Activated CD4-positive, CD25-positive, alpha-beta regulatory T cell (primary cell): ENCODE measurements around the gene PTK6.
A peak's percentile ranks its signal among the peaks of the same experiment; 100 is the strongest.

Experiments
- DNase-seq, 4 experiments: peaks; one replicate each; lab custom pipeline; 2025; lab: John Stamatoyannopoulos, UW

The PTK6 gene

GRCh38 chr20:63557481-63557891 is 20.3 kb upstream of the PTK6 start:
- DNase-seq: no peak

GRCh38 chr20:63556873-63557478 is 19.8 kb upstream of the PTK6 start:
- no peak for DNase-seq

GRCh38 chr20:63555661-63556381 is 18.6 kb upstream of the PTK6 start:
- DNase-seq: no peak

DNA sequence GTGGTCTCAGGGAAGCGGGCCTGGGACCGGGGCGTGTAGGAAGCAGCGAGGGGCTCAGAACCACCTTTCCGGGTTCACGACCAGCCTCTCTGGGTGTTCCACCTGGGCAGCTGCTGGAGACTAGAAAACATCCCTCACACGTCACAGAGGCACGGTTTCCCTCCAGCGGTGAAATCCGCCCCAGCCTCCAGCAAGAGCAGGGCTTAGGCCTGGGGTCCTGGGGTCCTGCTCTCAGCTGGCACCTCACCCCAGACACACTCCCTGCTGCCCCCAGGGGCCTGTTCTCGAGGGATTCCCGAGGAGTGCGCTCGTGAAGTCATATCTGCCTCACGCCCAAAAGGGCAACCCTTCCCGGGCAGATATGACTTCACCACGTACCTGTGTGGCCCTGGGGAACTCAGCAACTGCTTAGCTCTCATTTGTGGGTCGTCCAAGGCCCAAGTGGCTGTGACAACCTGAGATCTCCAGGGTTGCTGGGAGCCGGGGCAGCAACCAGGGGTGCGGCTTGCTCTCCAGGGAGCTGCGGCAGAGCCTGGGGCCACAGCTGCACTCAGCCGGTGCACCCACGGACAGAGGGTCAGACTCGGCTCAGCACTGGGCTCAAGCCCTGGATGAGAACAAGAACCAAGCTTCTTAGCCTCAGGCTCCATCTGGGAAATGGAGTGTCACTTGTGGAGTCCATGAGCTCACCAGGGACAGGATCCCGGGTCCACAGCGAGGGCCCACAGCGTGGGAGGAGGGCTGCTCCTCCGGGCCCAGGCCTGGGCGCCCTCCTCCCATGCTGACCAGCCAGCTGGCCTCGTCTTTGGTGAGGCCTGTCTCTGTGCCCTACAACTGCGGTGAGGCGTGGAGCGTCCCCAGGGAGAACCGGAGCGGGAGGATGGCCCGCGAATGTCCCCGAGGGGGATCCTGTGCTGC is 17.4 kb upstream of the PTK6 start:
- no peak for DNase-seq

- peak in 1 of 4 experiments; percentile 32 for DNase-seq
Measured at GRCh38 chr20:63553933-63554290, 16.7 kb upstream of the PTK6 start, which contains the start of gene FNDC11. Gene FNDC11 (plus strand): TSS chr20:63554159. CDS start chr20:63555664, 1,505 bp downstream.

- peak; percentile 79 to 85 (median 82) for DNase-seq
Measured at GRCh38 chr20:63553251-63553932, 16.2 kb upstream of the PTK6 start.

DNA sequence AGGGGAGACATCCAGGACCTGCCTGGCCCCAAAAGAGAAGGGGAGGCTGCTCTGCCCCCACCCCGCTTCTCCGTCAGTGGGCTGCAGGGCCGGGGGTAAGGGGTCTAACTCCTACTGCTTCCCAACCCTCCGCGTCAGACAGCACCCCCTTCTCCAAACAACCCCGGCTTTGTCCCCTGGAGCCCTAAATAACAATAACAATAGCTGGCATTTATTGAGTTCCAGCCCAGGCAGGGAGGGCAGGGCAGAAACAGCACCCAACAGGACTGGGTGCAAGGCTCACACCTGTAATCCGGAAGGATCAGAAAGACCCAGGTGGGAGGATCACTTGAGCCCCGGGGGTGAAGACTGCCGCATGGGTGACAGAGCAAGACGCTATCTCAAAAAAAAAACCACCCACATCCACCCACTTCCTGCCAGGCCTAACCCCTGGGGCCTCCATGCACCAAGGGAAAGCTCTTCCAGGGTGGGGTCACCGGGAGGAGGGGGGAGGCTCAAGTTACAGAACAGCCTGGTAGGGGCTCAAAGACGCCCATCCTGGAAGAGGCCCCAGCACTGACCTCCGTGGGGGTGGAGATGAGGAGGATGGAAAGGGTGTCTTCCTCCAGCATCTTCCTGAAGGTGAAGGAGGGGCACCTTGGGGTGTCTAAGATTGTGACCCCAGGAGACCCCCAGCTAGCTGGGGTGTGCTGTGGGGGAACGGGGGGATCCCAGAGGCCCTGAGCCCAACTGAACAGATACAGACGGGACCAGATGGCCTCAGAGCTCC is 15.5 kb upstream of the PTK6 start:
- peak in 1 of 4 experiments; percentile 51 for DNase-seq

GRCh38 chr20:63551068-63551467 is 13.9 kb upstream of the PTK6 start:
- DNase-seq: no peak

- DNase-seq: no peak
Measured at GRCh38 chr20:63549679-63550282, 12.6 kb upstream of the PTK6 start.

DNA sequence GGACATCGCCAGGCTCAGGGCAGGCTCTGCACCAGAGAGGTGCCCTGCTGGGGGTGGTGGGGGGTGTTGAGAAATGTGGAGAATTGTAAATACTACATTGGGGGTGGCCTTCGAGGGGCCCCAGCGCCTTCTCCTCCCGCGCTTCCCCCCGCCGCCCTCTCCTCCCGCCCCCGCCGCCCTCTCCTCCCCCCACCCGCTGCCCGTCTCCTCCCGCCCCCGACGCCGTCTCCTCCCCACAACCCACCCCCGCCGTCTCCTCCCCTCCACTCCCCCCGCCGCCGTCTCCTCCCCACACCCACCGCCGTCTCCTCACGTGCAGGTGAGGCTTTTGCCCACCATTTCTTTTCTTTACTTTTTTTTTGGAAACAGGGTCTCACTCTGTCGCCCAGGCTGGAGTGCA is 11.8 kb upstream of the PTK6 start:
- DNase-seq: no peak

DNA sequence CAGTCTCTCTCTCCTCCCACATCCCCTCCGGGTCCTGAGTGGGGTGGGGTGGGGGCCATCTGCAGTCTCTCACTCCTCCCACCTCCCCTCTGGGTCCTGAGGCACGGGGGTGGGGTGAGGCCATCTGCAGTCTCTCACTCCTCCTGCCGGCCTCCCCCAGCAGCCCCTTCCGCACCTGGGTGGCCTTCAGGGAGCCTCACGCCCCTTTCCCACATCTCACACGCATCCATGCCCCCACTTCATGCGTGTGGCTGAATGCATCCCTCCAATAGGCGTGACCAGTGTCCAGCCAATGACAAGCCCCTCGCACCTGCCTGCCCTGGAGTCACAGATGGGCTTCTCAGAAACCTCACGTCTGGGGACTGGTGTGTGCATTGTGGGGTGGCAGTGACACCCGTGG is 11.4 kb upstream of the PTK6 start:
- no peak for DNase-seq

DNA sequence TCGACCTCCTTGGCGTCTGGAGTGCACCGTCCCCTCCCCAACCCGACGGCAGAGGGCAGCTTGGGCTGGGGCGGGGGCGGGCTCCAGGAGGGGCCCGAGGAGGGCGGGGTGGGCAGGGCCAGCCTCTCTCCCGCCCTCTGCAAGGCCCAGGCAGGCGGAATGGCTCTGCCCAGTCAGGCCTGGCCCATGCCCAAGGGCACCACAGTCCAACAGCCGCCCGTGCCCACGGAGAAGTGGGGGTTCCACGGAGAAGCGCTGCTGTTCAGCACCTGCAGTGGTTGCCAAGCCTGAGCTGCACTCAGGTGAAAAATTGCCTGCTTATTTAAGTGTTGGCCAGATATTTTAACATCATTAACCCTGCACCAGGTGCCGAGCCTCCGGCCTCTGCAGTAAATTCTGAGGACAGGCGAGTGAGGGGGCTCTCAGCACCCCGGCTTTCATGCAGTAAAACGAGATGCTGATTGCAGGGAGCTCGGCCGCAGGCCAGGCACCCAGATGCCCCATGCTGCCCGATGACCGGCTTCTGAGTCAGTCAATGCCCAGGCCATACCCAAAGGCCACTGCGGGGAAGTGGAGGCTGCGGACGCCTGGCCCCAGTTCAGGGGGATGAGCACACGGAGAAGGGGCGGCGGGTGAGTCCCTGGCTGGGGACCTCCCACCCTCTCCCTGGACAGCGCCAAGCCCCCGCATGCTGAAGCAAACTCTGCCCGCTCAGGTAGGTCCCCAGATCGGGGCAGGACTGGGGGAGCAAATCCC is 10.7 kb upstream of the PTK6 start, which contains the start of gene SRMS:
SRMS (minus strand) TSS at position 25 of the 756 bp plus-strand sequence. CDS start 286 bp downstream, outside the sequence.
- DNase-seq: no peak

GRCh38 chr20:63546956-63547724 is 10.0 kb upstream of the PTK6 start:
- DNase-seq: no peak

DNA sequence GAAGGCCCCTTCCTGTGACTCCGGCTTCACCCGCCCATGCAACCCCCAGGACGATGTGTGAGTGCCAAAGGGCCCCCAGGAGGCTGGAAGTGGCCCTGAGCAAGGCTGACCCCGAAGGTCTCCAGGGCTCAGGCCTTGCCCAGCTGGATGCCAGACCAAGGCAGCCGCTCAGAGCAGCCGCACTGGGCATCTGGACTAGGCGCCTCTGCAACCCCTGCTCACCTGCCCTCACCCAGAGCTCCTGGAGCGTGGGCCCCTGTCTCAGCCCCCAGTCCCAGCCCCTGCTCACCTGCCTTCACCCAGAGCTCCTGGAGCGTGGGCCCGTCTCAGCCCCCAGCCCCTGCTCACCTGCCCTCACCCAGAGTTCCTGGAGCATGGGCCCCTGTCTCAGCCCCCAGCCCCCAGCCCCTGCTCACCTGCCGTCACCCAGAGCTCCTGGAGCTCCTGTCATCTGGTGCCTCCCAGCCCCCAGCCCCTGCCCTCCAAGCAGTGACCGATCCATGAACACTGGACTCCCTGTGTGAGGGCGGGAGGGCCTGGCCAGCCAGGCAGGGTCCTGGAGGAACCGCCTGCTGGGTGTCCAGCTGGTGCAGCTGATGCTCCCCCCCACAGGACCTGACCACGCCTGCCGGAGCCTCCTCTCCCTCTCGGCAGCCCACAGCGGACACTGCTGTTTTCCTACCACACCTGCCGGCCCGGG is 9.2 kb upstream of the PTK6 start:
- DNase-seq: no peak

- no peak for DNase-seq
Measured at GRCh38 chr20:63545814-63546213, 8.6 kb upstream of the PTK6 start.

DNA sequence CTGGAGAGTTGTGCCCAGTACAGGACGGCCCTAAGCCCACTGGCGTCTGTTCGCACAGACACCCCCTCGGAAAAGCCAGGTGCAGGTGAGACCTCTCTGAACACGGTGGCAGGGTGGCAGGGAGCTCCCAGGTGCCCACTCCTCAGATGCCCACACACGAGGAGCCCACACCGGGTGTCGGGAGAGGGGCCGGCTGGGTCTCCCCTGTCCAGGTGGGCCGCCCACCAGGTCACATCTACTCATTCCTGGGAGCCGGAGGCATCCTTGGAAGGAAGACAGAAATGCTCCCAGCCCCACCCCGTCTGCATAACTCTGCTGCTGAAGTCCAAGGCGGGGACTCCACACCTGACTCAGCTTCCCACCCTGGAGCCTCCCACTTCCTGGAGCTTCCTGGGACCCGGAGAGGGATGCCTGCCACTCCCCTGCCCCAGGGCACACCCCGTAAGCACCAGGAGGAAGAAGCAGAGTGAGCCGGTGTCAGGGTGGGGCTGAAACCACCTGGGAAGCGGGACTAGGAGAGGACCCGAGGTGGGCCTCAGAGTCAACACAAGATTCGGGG is 7.9 kb upstream of the PTK6 start:
- DNase-seq: no peak

- no peak for DNase-seq
Measured at GRCh38 chr20:63544241-63544957, 7.2 kb upstream of the PTK6 start.

DNA sequence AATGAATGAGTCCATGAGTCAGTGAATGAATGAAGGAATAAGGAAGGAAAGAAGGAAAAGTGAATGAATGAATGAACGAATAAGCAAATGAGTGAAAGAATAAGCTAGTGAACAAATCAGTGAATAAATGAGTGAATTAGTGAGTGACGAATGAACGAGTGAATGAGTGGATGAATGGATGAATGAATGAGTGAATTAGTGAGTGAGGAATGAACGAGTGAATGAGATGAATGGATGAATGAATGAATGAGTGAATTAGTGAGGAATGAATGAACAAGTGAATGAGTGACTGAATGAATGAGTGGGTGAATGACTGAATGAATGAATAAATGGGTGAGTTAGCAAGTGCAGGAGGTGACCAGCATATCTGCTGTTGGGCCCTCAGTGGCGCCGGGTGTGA is 6.6 kb upstream of the PTK6 start:
- DNase-seq: no peak
